CD4-positive, alpha-beta T cell treated with Interleukin-6 at 100 ng/mL for 8 hours (primary cell): ENCODE measurements around the gene SLC25A43.

Experiments
- DNase-seq: peaks from one replicate; pipeline ENCODE4 v3.0.0-alpha.2; 2020; ENCODE audit warnings: mixed read lengths, low spot score

Gene SLC25A43

GRCh38 chrX:119497185-119497584 lies 98.0 kb downstream of the SLC25A43 start:
- no peak for DNase-seq

GRCh38 chrX:119500061-119500800 lies 101.1 kb downstream of the SLC25A43 start:
- no peak for DNase-seq

- no peak for DNase-seq
These were observed 102.5 kb downstream of the SLC25A43 start for GRCh38 chrX:119501511-119502148.

- DNase-seq, result peak; percentile 38
These were observed 103.8 kb downstream of the SLC25A43 start for GRCh38 chrX:119502727-119503483.

- DNase-seq, result no peak
These were observed 104.3 kb downstream of the SLC25A43 start for GRCh38 chrX:119503484-119503861.
